ENCODE results near the gene SLC39A8. TPM values are rescaled to one million over a fixed set of nuclear protein-coding genes. Genes with fewer than 3 reads are reported as not detected.

Gene SLC39A8
- polyA plus RNA-seq, 1 of the 3 experiments (the other 2 are of a cell fraction) = 1.5 TPM

GRCh38 chr4:102259081-102259480, 86.2 kb downstream of the SLC39A8 start:
- Histone ChIP-seq H3K9me2 (no peaks in the 10 kb centered on the region), H4K20me1 (ENCODE audit: insufficient read depth) (no peaks in the 10 kb centered on the region), H3K79me2 (ENCODE audit: insufficient read depth) (no peaks in the 10 kb centered on the region), H3K4me1 (ENCODE audit: control insufficient read depth in 1 of 2, insufficient read depth in 2 of 2, low read depth in 1 of 2, low read length in 1 of 2) (no peaks in the 10 kb centered on the region; a peak in 2 of 4 replicates), H3K36me3 (replicated peaks in 1 of 2; ENCODE audit: control insufficient read depth in 1 of 2, insufficient read depth in 2 of 2, low read length in 1 of 2) (no peaks in the 10 kb centered on the region), H3K9ac (no peak overlapping the region), H3K4me2 (no peak overlapping the region), H3K9me3 (no peaks in the 10 kb centered on the region), H2AFZ (ENCODE audit: low read depth) (no peak overlapping the region), H3K27me3 (ENCODE audit: insufficient read depth) (no peaks in the 10 kb centered on the region), H3K27ac (ENCODE audit: low read depth in 2 of 2, low read length in 1 of 2) (no peak overlapping the region), H3K4me3 (ENCODE audit: low read depth in 2 of 2, low read length in 1 of 2) (no peak overlapping the region), H3F3A (replicated peaks; ENCODE audit: insufficient read depth) (no peaks in the 10 kb centered on the region)
- 79% methylated on average over 3 of the region's 3 CpGs for WGBS (ENCODE audit: low lambda C conversion rate)
- DNase-seq = no peak
- POLR2A ChIA-PET = no interaction called here
- no peak for TF ChIP-seq TEAD4 (IDR thresholded peaks at IDR 0.05; ENCODE audit: borderline replicate concordance, insufficient read depth)
- no peak for TF ChIP-seq NFIC (IDR thresholded peaks at IDR 0.05; ENCODE audit: borderline replicate concordance)
- TF ChIP-seq ZBTB33 (IDR thresholded peaks at IDR 0.05; ENCODE audit: borderline replicate concordance, low read depth) = no peak
- no peak for TF ChIP-seq FOXM1 (IDR thresholded peaks at IDR 0.05; ENCODE audit: low read depth)
- no peak for TF ChIP-seq PBX3 (IDR thresholded peaks at IDR 0.05)
- TF ChIP-seq SMC3 (IDR thresholded peaks at IDR 0.05; ENCODE audit: low read depth, low read length) = no peak
- no peak for TF ChIP-seq FOSL2 (IDR thresholded peaks at IDR 0.05; ENCODE audit: borderline replicate concordance, low read depth)
- no peak for TF ChIP-seq MXI1 (IDR thresholded peaks at IDR 0.05; ENCODE audit: low read depth, low read length)
- no peak for TF ChIP-seq TAF1 (IDR thresholded peaks at IDR 0.05; ENCODE audit: borderline replicate concordance, low read depth, low read length)
- TF ChIP-seq RAD21 (IDR thresholded peaks at IDR 0.05; ENCODE audit: low read length) = no peak
- no peak for TF ChIP-seq ELF1 (IDR thresholded peaks at IDR 0.05)
- no peak for TF ChIP-seq IRF3 (IDR thresholded peaks at IDR 0.05; ENCODE audit: low read depth, low read length)
- no peak for TF ChIP-seq GABPA (IDR thresholded peaks at IDR 0.05; ENCODE audit: low read depth)
- no peak for TF ChIP-seq EP300 (IDR thresholded peaks at IDR 0.05; ENCODE audit: borderline replicate concordance in 1 of 2, low read depth in 1 of 2, low read length in 1 of 2)
- no peak for TF ChIP-seq FOXJ3 (CRISPR knock-in tag; IDR thresholded peaks at IDR 0.05)
- no peak for TF ChIP-seq CHD2 (IDR thresholded peaks at IDR 0.05; ENCODE audit: low read length, partially characterized antibody)
- TF ChIP-seq GATA2 (CRISPR knock-in tag; IDR thresholded peaks at IDR 0.05) = no peak
- no peak for TF ChIP-seq NRF1 (IDR thresholded peaks at IDR 0.05; ENCODE audit: low read depth, low read length)
- no peak for TF ChIP-seq TCF12 (IDR thresholded peaks at IDR 0.05)
- no peak for TF ChIP-seq RFX5 (IDR thresholded peaks at IDR 0.05; ENCODE audit: low read length)
- CTCF ChIA-PET = no interaction called here
